Smooth muscle cell (in vitro differentiated cells): Measurements from ENCODE around the gene RALGPS1. TPM values are rescaled to one million over a fixed set of nuclear protein-coding genes. Genes with fewer than 3 reads are reported as not detected.

Experiments
- DNase-seq: peaks from one replicate; lab custom pipeline; 2025; ENCODE audit not compliant: unreplicated experiment; lab: John Stamatoyannopoulos, UW
- H2AFZ ChIP-seq: fragments of 200-600 bp; sonication (generic); 2 replicates; pipeline ENCODE4 v1.6.0; 2016; ENCODE audit warnings: antibody characterized with exemption, low read depth, mild to moderate bottlenecking
- H3F3A ChIP-seq: fragments of 200-600 bp; sonication (generic); 2 replicates; pipeline ENCODE4 v1.6.0; 2017; ENCODE audit warnings: antibody characterized with exemption, low read depth
- H3K27ac ChIP-seq: fragments of 200-600 bp; sonication (generic); 2 replicates; pipeline ENCODE4 v1.5.1; 2016; ENCODE audit warnings: low read depth, mild to moderate bottlenecking
- H3K27me3 ChIP-seq: fragments of 200-600 bp; sonication (generic); 2 replicates; pipeline ENCODE4 v1.6.1; 2016; ENCODE audit warnings: low read depth, mild to moderate bottlenecking
- H3K36me3 ChIP-seq: fragments of 200-600 bp; sonication (generic); 2 replicates; pipeline ENCODE4 v1.5.1; 2016; ENCODE audit warnings: low read depth
- H3K4me1 ChIP-seq: fragments of 200-600 bp; sonication (generic); 2 replicates; pipeline ENCODE4 v1.5.1; 2016; ENCODE audit warnings: low read depth
- H3K4me2 ChIP-seq: fragments of 200-600 bp; sonication (generic); 2 replicates; pipeline ENCODE4 v1.6.0; 2016; ENCODE audit warnings: mild to moderate bottlenecking
- H3K4me3 ChIP-seq: fragments of 200-600 bp; sonication (generic); 2 replicates; pipeline ENCODE4 v1.5.1; 2016; ENCODE audit warnings: mild to moderate bottlenecking
- H3K79me2 ChIP-seq: fragments of 200-600 bp; sonication (generic); 2 replicates; pipeline ENCODE4 v1.6.0; 2016; ENCODE audit warnings: low read depth, mild to moderate bottlenecking
- H3K9ac ChIP-seq: fragments of 200-600 bp; sonication (generic); 2 replicates; pipeline ENCODE4 v1.6.0; 2016; ENCODE audit warnings: low read depth
- H3K9me3 ChIP-seq: fragments of 200-600 bp; sonication (generic); replicated peaks from 2 replicates; pipeline ENCODE4 v1.5.1; 2016; ENCODE audit warnings: low read depth
- H4K20me1 ChIP-seq: fragments of 200-600 bp; sonication (generic); 2 replicates; pipeline ENCODE4 v1.6.0; 2016; ENCODE audit warnings: low read depth
- CTCF ChIP-seq: fragments of 200-600 bp; sonication (generic); IDR thresholded peaks from 2 replicates; pipeline ENCODE4 v1.5.1; 2017; ENCODE audit warnings: borderline replicate concordance, mild to moderate bottlenecking, antibody characterized with exemption; ENCODE audit not compliant: insufficient read depth, poor library complexity, severe bottlenecking
- WGBS: methylation state at CpG from one replicate; pipeline ENCODE4 v1.1.7; 2016; ENCODE audit warnings: low lambda C conversion rate; 5-methylcytosine and 5-hydroxymethylcytosine counted together
- polyA plus RNA-seq: library from polyadenylated mRNA; unstranded; fragments of >200 nt; fragmentation: Nextera tagmentation; extraction: Ambion mirVana; gene quantifications from 2 replicates; pipeline ENCODE4 v1.2.1, GENCODE V29; 2016
- total RNA-seq: library from RNA; depleted of rRNA; stranded (reverse); fragments of >200 nt; gene quantifications from 2 replicates; pipeline ENCODE4 v1.2.3, GENCODE V29; 2014

The RALGPS1 gene
- total and polyA plus RNA-seq, 2 experiments from 2014 or later, result 2.1 to 4.0 TPM

GRCh38 chr9:126971261-126971660 is 56.7 kb downstream of the RALGPS1 start:
- no peak overlapping the region for H3K9ac ChIP-seq
- TF ChIP-seq CTCF, result no peak
- no peaks in the 10 kb centered on the region for H3K36me3 ChIP-seq
- no peak for DNase-seq
- H3K4me3 ChIP-seq, result no peak overlapping the region
- H2AFZ ChIP-seq, result no peak overlapping the region
- H3K4me2 ChIP-seq, result no peak overlapping the region
- no peaks in the 10 kb centered on the region for H3K9me3 ChIP-seq
- H4K20me1 ChIP-seq, result no peaks in the 10 kb centered on the region
- no peak overlapping the region for H3K27ac ChIP-seq
- no peaks in the 10 kb centered on the region for H3F3A ChIP-seq
- no peaks in the 10 kb centered on the region for H3K4me1 ChIP-seq
- 94% methylated on average over 2 of the region's 2 CpGs for WGBS
- no peaks in the 10 kb centered on the region for H3K79me2 ChIP-seq
- no peaks in the 10 kb centered on the region for H3K27me3 ChIP-seq

GRCh38 chr9:126973651-126974529 is 59.3 kb downstream of the RALGPS1 start:
- no peak for TF ChIP-seq CTCF
- Histone ChIP-seq H3K9me3 (no peaks in the 10 kb centered on the region), H3K36me3 (no peaks in the 10 kb centered on the region), H3K79me2 (no peaks in the 10 kb centered on the region), H3F3A (no peaks in the 10 kb centered on the region), H3K9ac (no peak overlapping the region), H3K4me2 (no peak overlapping the region), H3K27ac (no peak overlapping the region), H2AFZ (no peak overlapping the region), H3K27me3 (no peaks in the 10 kb centered on the region), H4K20me1 (no peaks in the 10 kb centered on the region), H3K4me1 (no peaks in the 10 kb centered on the region), H3K4me3 (no peak overlapping the region)
- no peak for DNase-seq
- WGBS, result 84% methylated on average over 10 of the region's 10 CpGs

GRCh38 chr9:126974594-126974993 is 60.0 kb downstream of the RALGPS1 start:
- no peaks in the 10 kb centered on the region for H3K27me3 ChIP-seq
- no peaks in the 10 kb centered on the region for H3K4me1 ChIP-seq
- H3F3A ChIP-seq, result no peaks in the 10 kb centered on the region
- H3K36me3 ChIP-seq, result no peaks in the 10 kb centered on the region
- DNase-seq, result no peak
- H3K4me3 ChIP-seq, result no peak overlapping the region
- no peaks in the 10 kb centered on the region for H3K9me3 ChIP-seq
- 69% methylated on average over 6 of the region's 6 CpGs for WGBS
- no peak overlapping the region for H2AFZ ChIP-seq
- no peaks in the 10 kb centered on the region for H3K79me2 ChIP-seq
- H3K27ac ChIP-seq, result no peak overlapping the region
- H3K4me2 ChIP-seq, result no peak overlapping the region
- TF ChIP-seq CTCF, result no peak
- no peaks in the 10 kb centered on the region for H4K20me1 ChIP-seq
- no peak overlapping the region for H3K9ac ChIP-seq
